Pons (tissue), 1 donor: ENCODE measurements around the gene REEP2.
"Not testable (repeated sequence)": the region's sequence is repeated elsewhere in the genome, so short reads cannot be mapped to it uniquely, and the experiment has no call there.

Experiments
- DNase-seq: peaks from one replicate; pipeline ENCODE4 v3.0.0-alpha.2; 2016; ENCODE audit warnings: low spot score

Gene REEP2

GRCh38 chr5:138466125-138466899 is 27.5 kb downstream of the REEP2 start:
- DNase-seq: no peak

GRCh38 chr5:138466900-138467710 is 28.2 kb downstream of the REEP2 start:
- DNase-seq: no peak

- DNase-seq: no peak
Measured at GRCh38 chr5:138467711-138468132, 28.9 kb downstream of the REEP2 start.

- no peak for DNase-seq
Measured at GRCh38 chr5:138468133-138468965, 29.5 kb downstream of the REEP2 start.

GRCh38 chr5:138468966-138469539 is 30.2 kb downstream of the REEP2 start:
- DNase-seq: no peak

GRCh38 chr5:138469540-138470321 is 30.9 kb downstream of the REEP2 start:
- DNase-seq: no peak

- no peak for DNase-seq
Measured at GRCh38 chr5:138470322-138471051, 31.6 kb downstream of the REEP2 start.

GRCh38 chr5:138471052-138471361 is 32.1 kb downstream of the REEP2 start:
- DNase-seq: no peak

- no peak for DNase-seq
Measured at GRCh38 chr5:138472353-138472752, 33.5 kb downstream of the REEP2 start.

- DNase-seq: not testable (repeated sequence)
Measured at GRCh38 chr5:138473151-138473550, 34.3 kb downstream of the REEP2 start.

- DNase-seq: no peak
Measured at GRCh38 chr5:138476918-138477317, 38.1 kb downstream of the REEP2 start.

- DNase-seq: no peak
Measured at GRCh38 chr5:138482638-138483037, 43.8 kb downstream of the REEP2 start.

GRCh38 chr5:138488481-138488945 is 49.7 kb downstream of the REEP2 start:
- DNase-seq: no peak

GRCh38 chr5:138489683-138490061 is 50.8 kb downstream of the REEP2 start:
- DNase-seq: no peak

GRCh38 chr5:138490648-138491283 is 51.9 kb downstream of the REEP2 start:
- no peak for DNase-seq

- no peak for DNase-seq
Measured at GRCh38 chr5:138491284-138491648, 52.4 kb downstream of the REEP2 start.

- DNase-seq: peak; percentile 93
Measured at GRCh38 chr5:138491669-138492559, 53.1 kb downstream of the REEP2 start.

GRCh38 chr5:138492560-138493045 is 53.7 kb downstream of the REEP2 start:
- no peak for DNase-seq

- DNase-seq: no peak
Measured at GRCh38 chr5:138495351-138495750, 56.5 kb downstream of the REEP2 start.
